Upper lobe of left lung (tissue), 4 donors: ENCODE data around the gene JTB.

Experiments used
- CTCF ChIP-seq, 6 experiments: fragments of 450-650 bp in 4 of 6; fragments of 200-600 bp in 2 of 6; sonication (generic) in 2 of 6; IDR thresholded peaks; one replicate each; pipeline ENCODE4 v1.5.1; 2016 to 2019; ENCODE audit warnings: antibody characterized with exemption in 6 of 6
- POLR2A ChIP-seq, 4 donors: fragments of 450-650 bp; IDR thresholded peaks; one replicate each; pipeline ENCODE4 v1.5.1; 2016 to 2017; ENCODE audit warnings: antibody characterized with exemption in 4 of 4, mild to moderate bottlenecking in 2 of 4
- POLR2AphosphoS5 ChIP-seq, 2 donors: sonication (generic); formaldehyde crosslinking; IDR thresholded peaks; one replicate each; pipeline ENCODE4 v1.5.1; 2017; ENCODE audit warnings: antibody characterized with exemption in 2 of 2

- TF ChIP-seq POLR2A (IDR thresholded peaks at IDR 0.05) (no peak), CTCF (IDR thresholded peaks at IDR 0.05) (no peak), POLR2AphosphoS5 (IDR thresholded peaks at IDR 0.05) (no peak)
Observed at GRCh38 chr1:154019940-154020339, 42.5 kb upstream of the JTB start.
